HepG2 (cell line): Measurements from ENCODE around the gene MTFP1. TPM values are rescaled to one million over a fixed set of nuclear protein-coding genes. Genes with fewer than 3 reads are reported as not detected.

Source experiments
- CBX5 ChIP-seq: sonication (generic); formaldehyde crosslinking; IDR thresholded peaks from 2 replicates; pipeline ENCODE4 v1.4.0; 2020; ENCODE audit warnings: missing genetic modification reagents, borderline replicate concordance
- FOSL2 ChIP-seq: sonication (generic); formaldehyde crosslinking; IDR thresholded peaks from 2 replicates; pipeline ENCODE4 v1.4.0; 2020; ENCODE audit warnings: missing genetic modification reagents
- SRSF4 ChIP-seq: fragments of 200-400 bp; formaldehyde crosslinking; IDR thresholded peaks from one replicate; pipeline ENCODE4 v1.6.1; 2018; ENCODE audit warnings: mild to moderate bottlenecking, low read depth, low read length, moderate library complexity; ENCODE audit not compliant: poor library complexity, severe bottlenecking
- ZBTB42 ChIP-seq: sonication (generic); formaldehyde crosslinking; IDR thresholded peaks from 2 replicates; pipeline ENCODE4 v1.5.0; 2020; ENCODE audit warnings: mild to moderate bottlenecking, missing genetic modification reagents
- ZNF570 ChIP-seq: sonication (generic); formaldehyde crosslinking; IDR thresholded peaks from 2 replicates; pipeline ENCODE4 v1.4.0; 2020; ENCODE audit warnings: mild to moderate bottlenecking, missing genetic modification reagents, borderline replicate concordance
- polyA plus RNA-seq, 8 experiments: library from polyadenylated mRNA; depleted of rRNA in 3 of 8; stranded (reverse) in 7 of 8; unstranded in 1 of 8; fragments of >200 nt; fragmentation: Illumina TruSeq in 4 of 8; extraction: Trizol in 4 of 8; gene quantifications; 2 replicates each; pipeline versions ENCODE4 v1.2.1 to v1.2.3, GENCODE V29; 2011 to 2016; ENCODE audit warnings: low read depth in 4 of 8, missing spikeins in 1 of 8, mixed read lengths in 1 of 8; ENCODE audit not compliant: insufficient read depth in 1 of 8
- total RNA-seq, 5 experiments: library from RNA; depleted of rRNA; stranded (reverse); fragments of >200 nt; fragmentation: Illumina TruSeq; extraction: Trizol; gene quantifications; 2 replicates each; pipeline ENCODE4 v1.2.3, GENCODE V29; 2016; ENCODE audit warnings: low read depth in 1 of 5
- TF ChIP-seq, protein P1 (sequence below): sonication (generic); formaldehyde crosslinking; IDR thresholded peaks from 2 replicates; pipeline ENCODE4 v1.5.1; 2020; ENCODE audit warnings: mild to moderate bottlenecking, missing genetic modification reagents, moderate library complexity
- TF ChIP-seq, protein P2 (sequence below): IDR thresholded peaks from 2 replicates; pipeline ENCODE4 v1.6.1; 2012; ENCODE audit warnings: inconsistent platforms
- TF ChIP-seq, protein P3 (sequence below): sonication (generic); formaldehyde crosslinking; IDR thresholded peaks from 2 replicates; pipeline ENCODE4 v1.4.0; 2020; ENCODE audit warnings: missing genetic modification reagents, borderline replicate concordance
- TF ChIP-seq, protein P4 (sequence below): sonication (generic); formaldehyde crosslinking; conservative IDR thresholded peaks from 2 replicates; pipeline ENCODE4 v1.8.1; 2023; ENCODE audit warnings: missing genetic modification reagents
- TF ChIP-seq, protein P5 (sequence below): sonication (generic); formaldehyde crosslinking; IDR thresholded peaks from 2 replicates; pipeline ENCODE4 v1.4.0; 2020; ENCODE audit warnings: missing genetic modification reagents; ENCODE audit errors: not compliant biosample characterization
- TF ChIP-seq, protein P6 (sequence below): sonication (generic); formaldehyde crosslinking; IDR thresholded peaks from 2 replicates; pipeline ENCODE4 v1.5.0; 2020; ENCODE audit warnings: mild to moderate bottlenecking, missing genetic modification reagents, moderate library complexity
- TF ChIP-seq, protein P7 (sequence below): sonication (generic); formaldehyde crosslinking; IDR thresholded peaks from 2 replicates; pipeline ENCODE4 v1.9.0; 2021; ENCODE audit warnings: missing genetic modification reagents, mild to moderate bottlenecking, borderline replicate concordance

Gene MTFP1
- total and polyA plus RNA-seq, 2 of the 13 experiments (the other 11 are each of a cell fraction or from before 2014, with no cell fraction given), result 29.5 to 45.6 TPM

DNA sequence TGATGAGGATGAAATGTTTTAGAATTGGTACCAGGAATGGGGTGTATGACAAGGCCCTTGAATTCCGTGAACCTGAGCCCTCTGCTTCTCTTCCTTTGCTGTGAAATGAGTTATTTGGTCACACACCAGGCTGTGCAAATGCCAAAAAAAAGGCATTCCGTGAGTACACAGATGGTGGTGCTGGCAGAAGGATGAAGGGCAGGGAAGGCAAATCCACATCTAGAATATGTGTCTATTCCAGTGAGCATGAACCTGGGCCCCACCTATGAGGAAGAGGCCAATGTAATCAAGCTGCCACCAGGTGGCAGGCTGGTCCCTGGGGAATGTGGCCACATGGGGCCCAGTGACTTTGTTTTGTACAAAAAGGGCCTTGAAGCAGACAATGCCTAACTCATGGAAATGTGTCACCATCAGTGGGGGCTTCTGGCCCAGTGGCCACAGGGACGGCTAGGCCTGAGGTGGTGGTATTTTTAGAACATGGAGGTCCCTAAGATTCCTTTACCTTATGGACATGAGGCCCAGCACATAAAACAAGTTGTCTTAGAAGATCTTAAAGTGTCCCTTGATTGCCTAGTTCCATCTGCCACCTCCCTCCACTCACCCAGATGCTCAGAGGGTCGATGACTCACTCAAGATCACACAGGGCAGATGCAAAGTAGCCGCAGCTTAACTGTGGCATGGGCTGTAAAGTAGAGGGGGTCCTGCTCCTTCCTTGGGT, 34.4 kb upstream of the MTFP1 start (continued):
- TF ChIP-seq, protein P1, sequence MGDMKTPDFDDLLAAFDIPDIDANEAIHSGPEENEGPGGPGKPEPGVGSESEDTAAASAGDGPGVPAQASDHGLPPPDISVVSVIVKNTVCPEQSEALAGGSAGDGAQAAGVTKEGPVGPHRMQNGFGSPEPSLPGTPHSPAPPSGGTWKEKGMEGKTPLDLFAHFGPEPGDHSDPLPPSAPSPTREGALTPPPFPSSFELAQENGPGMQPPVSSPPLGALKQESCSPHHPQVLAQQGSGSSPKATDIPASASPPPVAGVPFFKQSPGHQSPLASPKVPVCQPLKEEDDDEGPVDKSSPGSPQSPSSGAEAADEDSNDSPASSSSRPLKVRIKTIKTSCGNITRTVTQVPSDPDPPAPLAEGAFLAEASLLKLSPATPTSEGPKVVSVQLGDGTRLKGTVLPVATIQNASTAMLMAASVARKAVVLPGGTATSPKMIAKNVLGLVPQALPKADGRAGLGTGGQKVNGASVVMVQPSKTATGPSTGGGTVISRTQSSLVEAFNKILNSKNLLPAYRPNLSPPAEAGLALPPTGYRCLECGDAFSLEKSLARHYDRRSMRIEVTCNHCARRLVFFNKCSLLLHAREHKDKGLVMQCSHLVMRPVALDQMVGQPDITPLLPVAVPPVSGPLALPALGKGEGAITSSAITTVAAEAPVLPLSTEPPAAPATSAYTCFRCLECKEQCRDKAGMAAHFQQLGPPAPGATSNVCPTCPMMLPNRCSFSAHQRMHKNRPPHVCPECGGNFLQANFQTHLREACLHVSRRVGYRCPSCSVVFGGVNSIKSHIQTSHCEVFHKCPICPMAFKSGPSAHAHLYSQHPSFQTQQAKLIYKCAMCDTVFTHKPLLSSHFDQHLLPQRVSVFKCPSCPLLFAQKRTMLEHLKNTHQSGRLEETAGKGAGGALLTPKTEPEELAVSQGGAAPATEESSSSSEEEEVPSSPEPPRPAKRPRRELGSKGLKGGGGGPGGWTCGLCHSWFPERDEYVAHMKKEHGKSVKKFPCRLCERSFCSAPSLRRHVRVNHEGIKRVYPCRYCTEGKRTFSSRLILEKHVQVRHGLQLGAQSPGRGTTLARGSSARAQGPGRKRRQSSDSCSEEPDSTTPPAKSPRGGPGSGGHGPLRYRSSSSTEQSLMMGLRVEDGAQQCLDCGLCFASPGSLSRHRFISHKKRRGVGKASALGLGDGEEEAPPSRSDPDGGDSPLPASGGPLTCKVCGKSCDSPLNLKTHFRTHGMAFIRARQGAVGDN, result peak; percentile 20; the same call in 1 of the 2 replicates
- TF ChIP-seq, protein P2, sequence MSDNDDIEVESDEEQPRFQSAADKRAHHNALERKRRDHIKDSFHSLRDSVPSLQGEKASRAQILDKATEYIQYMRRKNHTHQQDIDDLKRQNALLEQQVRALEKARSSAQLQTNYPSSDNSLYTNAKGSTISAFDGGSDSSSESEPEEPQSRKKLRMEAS, result peak; percentile 62
- TF ChIP-seq, protein P3, sequence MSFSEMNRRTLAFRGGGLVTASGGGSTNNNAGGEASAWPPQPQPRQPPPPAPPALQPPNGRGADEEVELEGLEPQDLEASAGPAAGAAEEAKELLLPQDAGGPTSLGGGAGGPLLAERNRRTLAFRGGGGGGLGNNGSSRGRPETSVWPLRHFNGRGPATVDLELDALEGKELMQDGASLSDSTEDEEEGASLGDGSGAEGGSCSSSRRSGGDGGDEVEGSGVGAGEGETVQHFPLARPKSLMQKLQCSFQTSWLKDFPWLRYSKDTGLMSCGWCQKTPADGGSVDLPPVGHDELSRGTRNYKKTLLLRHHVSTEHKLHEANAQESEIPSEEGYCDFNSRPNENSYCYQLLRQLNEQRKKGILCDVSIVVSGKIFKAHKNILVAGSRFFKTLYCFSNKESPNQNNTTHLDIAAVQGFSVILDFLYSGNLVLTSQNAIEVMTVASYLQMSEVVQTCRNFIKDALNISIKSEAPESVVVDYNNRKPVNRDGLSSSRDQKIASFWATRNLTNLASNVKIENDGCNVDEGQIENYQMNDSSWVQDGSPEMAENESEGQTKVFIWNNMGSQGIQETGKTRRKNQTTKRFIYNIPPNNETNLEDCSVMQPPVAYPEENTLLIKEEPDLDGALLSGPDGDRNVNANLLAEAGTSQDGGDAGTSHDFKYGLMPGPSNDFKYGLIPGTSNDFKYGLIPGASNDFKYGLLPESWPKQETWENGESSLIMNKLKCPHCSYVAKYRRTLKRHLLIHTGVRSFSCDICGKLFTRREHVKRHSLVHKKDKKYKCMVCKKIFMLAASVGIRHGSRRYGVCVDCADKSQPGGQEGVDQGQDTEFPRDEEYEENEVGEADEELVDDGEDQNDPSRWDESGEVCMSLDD (CRISPR knock-in tag), result no peak
- TF ChIP-seq, protein P4, sequence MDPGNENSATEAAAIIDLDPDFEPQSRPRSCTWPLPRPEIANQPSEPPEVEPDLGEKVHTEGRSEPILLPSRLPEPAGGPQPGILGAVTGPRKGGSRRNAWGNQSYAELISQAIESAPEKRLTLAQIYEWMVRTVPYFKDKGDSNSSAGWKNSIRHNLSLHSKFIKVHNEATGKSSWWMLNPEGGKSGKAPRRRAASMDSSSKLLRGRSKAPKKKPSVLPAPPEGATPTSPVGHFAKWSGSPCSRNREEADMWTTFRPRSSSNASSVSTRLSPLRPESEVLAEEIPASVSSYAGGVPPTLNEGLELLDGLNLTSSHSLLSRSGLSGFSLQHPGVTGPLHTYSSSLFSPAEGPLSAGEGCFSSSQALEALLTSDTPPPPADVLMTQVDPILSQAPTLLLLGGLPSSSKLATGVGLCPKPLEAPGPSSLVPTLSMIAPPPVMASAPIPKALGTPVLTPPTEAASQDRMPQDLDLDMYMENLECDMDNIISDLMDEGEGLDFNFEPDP (CRISPR knock-in tag), result no peak
- TF ChIP-seq, protein P5, sequence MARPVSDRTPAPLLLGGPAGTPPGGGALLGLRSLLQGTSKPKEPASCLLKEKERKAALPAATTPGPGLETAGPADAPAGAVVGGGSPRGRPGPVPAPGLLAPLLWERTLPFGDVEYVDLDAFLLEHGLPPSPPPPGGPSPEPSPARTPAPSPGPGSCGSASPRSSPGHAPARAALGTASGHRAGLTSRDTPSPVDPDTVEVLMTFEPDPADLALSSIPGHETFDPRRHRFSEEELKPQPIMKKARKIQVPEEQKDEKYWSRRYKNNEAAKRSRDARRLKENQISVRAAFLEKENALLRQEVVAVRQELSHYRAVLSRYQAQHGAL (CRISPR knock-in tag), result no peak
- TF ChIP-seq CBX5 (CRISPR knock-in tag) (no peak), ZBTB42 (CRISPR knock-in tag) (no peak), SRSF4 (no peak), FOSL2 (peak; percentile 83), ZNF570 (no peak)
- TF ChIP-seq, protein P6, sequence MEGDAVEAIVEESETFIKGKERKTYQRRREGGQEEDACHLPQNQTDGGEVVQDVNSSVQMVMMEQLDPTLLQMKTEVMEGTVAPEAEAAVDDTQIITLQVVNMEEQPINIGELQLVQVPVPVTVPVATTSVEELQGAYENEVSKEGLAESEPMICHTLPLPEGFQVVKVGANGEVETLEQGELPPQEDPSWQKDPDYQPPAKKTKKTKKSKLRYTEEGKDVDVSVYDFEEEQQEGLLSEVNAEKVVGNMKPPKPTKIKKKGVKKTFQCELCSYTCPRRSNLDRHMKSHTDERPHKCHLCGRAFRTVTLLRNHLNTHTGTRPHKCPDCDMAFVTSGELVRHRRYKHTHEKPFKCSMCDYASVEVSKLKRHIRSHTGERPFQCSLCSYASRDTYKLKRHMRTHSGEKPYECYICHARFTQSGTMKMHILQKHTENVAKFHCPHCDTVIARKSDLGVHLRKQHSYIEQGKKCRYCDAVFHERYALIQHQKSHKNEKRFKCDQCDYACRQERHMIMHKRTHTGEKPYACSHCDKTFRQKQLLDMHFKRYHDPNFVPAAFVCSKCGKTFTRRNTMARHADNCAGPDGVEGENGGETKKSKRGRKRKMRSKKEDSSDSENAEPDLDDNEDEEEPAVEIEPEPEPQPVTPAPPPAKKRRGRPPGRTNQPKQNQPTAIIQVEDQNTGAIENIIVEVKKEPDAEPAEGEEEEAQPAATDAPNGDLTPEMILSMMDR (CRISPR knock-in tag), result peak; percentile 96
- TF ChIP-seq, protein P7, sequence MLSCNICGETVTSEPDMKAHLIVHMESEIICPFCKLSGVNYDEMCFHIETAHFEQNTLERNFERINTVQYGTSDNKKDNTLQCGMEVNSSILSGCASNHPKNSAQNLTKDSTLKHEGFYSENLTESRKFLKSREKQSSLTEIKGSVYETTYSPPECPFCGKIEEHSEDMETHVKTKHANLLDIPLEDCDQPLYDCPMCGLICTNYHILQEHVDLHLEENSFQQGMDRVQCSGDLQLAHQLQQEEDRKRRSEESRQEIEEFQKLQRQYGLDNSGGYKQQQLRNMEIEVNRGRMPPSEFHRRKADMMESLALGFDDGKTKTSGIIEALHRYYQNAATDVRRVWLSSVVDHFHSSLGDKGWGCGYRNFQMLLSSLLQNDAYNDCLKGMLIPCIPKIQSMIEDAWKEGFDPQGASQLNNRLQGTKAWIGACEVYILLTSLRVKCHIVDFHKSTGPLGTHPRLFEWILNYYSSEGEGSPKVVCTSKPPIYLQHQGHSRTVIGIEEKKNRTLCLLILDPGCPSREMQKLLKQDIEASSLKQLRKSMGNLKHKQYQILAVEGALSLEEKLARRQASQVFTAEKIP (CRISPR knock-in tag), result no peak
